ENCODE data around the gene KCNJ6.
"Not testable (repeated sequence)": the region's sequence is repeated elsewhere in the genome, so short reads cannot be mapped to it uniquely, and the experiment has no call there.

KCNJ6 gene

DNA sequence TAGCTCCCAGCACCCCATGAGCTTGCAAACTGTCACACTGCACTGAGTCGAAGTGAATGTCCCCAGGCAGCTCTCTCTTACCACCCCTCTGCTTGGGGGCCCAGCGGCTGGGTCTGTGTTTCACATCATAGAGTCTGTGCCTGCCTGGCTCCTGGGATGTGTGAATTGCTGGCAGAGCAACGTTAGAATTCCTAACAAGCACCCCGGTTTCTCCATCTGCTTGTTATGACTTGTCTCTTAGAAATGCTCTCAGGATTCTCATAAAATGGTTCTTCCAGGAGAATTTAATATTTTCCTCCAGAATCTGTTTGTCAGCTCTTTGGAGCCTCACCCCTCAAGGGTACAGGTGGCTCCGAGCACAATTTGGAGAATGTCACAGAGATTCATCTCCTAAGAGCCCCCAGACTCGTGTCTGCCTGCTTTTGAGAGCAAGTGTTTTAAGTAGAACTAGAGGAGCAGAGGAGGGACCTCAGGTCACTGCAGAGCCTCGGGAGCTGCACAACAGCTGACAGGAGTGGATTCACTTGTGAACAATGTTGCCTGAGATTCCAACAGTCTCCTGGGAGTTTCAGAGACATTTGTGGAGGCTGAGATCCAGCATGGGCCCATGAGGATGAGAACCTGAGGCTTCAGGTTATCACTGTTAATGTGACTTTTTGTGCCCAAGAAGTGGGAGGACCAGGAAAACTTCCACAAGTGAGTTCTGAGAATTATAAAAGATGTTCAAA, 131.5 kb downstream of the KCNJ6 start:
- in situ Hi-C loops (cut with HindIII; ENCODE audit: low sequenced_read_pairs), result no loop called here

DNA sequence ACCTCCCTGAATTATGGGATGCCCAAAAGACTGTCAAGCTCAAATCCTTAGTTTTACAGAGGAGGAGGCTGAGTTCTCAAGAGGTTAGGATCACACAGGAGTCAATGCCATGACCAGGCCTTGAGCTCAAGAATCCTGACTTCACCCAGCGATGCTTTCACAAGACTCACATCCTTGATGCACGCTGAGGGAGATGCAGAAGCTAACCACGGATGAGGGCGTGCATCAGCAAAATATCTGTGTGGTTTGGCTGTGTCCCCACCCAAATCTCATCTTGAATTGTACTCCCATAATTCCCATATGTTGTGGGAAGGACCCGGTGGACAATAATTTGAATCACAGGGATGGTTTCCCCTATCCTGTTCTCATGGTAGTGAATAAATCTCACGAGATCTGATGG, 133.2 kb downstream of the KCNJ6 start:
- in situ Hi-C loops (cut with HindIII; ENCODE audit: low sequenced_read_pairs), result no loop called here

DNA sequence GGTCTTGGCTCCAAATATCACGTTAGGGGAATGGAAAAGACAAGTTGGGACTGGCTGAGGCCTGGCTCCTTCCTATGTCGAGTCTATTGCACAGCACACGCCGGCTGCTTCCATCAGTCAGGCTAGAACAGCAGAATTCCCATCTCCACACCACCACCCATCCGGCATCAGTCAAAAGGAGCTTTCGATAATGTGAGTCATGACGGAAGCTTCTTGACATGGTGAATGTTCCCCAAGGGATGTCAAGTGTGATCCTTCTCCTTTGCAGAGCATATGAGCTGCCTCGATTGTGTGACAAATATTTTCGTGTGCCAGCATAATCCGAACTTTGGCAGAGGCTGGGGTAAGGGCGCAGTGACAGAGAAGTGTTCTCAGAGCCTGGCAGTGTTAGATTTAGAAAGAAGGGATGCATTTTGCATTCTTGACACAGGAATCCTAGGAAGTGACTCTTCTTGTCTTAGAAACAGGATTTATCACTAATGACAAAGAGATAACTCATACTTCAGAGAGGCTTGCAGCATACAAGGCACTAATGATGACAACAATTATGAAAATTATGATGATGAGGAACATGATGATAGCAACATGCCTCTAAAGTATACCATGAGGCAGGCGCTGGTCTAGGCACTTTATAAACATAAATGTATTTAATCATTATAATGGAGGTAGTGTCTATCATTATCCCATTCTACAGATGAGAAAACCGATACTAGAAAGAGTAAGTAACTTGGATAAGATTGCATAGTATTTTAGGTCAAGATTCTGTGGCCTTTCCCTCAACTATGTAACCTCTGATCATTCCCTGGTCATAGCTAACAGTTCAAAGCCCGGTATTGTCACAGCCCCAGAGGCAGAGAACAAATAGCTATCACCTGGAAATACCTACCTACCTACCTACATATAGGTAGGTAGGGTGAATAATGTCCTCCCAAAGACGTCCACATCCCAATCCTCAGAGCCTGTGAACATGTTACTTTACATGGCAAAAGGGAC, 135.0 kb downstream of the KCNJ6 start:
- in situ Hi-C loops (cut with HindIII; ENCODE audit: low sequenced_read_pairs), result no loop called here

DNA sequence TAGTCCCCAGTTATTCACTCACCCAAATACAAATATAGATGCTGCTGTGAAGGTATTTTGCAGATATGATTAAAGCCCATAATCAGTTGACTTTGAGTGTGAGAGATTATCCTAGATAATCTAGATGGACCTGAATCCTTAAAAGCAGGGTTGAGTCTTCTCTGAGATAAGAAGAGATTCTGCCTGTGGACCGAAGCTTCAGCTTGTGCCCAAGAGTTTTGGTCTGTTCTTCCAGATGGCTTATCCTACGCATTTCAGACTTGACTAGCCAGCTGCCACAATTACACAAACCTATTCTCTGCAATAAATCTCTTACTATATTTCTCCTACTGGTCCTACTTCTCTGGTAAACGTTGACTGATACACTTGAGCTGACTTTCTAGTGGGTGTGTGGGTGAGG, 145.1 kb downstream of the KCNJ6 start:
- in situ Hi-C loops (cut with HindIII; ENCODE audit: low sequenced_read_pairs), result no loop called here

DNA sequence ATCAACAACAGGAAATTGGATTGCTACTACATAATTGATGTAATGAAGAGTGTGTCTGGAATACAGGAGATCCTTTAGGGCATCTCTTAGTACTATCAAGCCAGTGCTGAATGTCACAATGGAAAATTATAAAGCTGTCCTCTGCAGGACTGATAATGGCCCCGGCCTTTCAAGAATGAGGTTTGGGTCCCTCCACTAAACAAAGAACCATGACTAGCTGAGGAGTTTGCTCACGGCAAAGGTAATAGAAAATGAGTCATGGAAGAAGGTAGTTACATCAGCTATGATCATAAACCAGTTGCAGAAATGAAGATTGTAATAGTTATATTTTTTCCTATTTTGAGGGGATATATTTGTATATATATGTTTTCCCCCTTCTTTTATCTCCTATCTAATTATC, 145.8 kb downstream of the KCNJ6 start:
- in situ Hi-C loops (cut with HindIII; ENCODE audit: low sequenced_read_pairs), result no loop called here

DNA sequence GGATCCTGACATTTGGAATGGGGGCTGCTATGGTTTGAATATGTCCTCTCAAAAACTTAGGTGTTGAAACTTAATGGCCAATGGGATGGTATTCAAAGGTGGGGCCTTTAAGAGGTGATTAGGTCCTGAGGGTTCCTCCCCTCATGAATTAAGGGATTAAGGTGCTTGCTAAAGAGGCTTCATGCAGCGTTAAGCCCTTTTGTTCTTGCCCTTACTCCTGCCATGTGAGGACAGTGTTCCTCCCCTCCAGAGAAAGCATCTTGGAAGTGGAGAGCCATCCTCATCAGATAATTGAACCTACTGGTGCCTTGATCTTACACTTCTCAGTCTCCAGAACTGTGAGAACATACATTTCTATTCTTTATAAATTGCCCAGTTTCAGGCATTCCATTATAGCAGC, 146.6 kb downstream of the KCNJ6 start:
- in situ Hi-C loops (cut with HindIII; ENCODE audit: low sequenced_read_pairs), result no loop called here

DNA sequence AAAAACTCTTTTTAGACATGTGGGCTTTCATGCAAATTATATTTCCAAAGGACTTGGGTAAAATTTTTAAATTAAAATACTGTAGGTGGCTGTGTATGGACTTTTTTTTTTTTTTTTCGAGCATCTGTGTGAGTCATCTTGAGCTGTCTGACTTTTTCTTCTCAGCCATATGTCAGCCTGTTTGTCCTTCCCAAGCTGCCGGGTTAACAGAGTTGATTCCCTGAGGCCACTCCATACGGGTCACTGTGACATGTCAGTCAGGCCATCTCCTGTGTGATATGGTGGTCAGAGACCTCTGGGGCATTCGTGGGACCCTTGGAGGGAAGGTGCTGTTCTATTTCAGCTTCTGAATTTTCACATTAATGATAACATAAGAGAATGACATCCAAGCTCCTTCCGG, 148.3 kb downstream of the KCNJ6 start:
- in situ Hi-C loops (cut with HindIII; ENCODE audit: low sequenced_read_pairs), result no loop called here

DNA sequence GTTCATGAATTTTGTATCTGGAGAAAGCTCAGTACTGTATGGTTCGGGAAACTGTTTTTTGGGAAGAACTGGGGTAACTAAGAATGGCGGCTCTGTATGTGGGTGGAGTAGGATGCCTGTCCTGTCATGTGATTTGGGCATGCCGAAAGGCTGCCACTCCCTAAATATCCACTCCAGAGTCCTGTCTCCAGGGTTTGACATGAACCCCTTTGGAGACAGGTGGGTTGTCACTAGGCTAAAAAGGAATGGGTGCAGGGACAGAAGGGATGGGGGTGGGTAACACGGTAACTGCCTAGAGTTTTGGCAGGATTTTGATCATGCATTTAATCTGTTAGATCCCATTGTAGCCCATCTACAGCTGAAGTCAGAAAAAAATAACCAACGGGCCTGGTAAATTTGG, 150.1 kb downstream of the KCNJ6 start:
- in situ Hi-C loops (cut with HindIII; ENCODE audit: low sequenced_read_pairs), result no loop called here

DNA sequence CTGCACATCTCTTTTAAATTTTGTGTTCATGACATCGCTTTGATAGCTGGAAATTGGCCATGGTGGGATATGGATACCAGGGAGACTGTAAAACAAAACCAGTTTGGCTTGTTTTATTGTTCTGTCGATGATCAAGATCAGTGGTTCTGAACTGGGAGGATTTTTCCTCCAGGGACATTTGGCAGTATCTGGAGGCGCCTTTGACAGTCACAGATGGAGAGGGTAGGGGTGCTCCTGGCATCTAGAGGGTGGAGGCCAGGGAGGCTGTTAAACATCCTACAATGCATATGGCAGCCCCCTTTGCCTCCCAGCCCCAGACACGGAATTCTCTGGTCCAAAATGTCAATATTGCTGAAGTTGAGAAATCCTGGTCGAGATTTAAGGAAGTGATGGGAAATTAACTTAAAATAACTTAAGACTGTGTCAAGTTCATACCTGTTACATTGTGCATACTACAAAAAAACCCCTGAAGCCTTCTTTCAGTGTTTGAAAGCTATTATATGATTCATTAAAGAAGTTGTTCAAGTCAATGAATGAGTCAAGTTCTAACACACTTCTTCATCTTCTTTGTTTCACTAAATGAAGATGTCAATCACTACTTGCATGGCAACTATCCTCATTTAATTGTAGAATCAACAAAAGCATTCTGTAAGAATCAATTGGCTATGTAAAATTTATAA, 150.9 kb downstream of the KCNJ6 start:
- in situ Hi-C loops (cut with HindIII; ENCODE audit: low sequenced_read_pairs), result no loop called here

DNA sequence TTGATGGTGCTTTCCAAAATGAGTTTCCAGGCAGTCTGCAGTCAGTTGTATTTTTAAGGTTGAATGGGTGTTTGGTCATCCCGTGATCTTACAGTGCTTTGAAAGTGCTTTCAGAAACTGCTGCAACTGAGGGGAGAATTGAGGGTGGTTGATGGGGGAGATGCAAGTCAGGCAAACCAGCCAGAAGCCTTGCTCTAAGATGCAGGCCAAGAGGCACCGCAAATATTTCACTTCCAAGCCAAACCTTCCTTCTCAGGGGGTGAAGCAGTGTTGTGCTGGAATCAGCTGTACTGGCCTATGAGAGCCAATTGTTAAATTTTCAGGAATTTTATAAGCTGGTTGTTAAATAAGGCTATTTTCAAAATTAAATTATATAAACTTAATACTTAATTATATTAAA, 151.6 kb downstream of the KCNJ6 start:
- in situ Hi-C loops (cut with HindIII; ENCODE audit: low sequenced_read_pairs), result no loop called here

DNA sequence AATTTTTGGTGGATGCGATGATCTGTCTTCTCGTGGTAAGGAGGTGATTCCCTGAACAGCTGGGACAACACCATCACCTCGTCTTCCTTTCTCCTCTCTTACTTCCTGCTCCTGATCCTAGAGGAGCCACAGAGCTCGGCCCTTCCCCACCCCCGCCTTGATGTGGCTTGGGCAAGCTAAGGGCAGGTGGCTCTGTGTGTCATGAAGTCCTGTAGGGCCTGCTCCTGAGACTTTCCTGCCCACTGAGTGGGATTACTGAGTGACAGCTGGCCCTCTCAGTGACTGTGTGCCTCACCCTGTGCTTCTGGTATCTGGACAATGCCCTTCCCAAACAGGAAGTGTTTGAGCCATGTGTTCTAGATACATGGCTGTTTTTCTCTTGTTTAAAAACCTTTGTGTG, 153.0 kb downstream of the KCNJ6 start:
- in situ Hi-C loops (cut with HindIII; ENCODE audit: low sequenced_read_pairs), result no loop called here

DNA sequence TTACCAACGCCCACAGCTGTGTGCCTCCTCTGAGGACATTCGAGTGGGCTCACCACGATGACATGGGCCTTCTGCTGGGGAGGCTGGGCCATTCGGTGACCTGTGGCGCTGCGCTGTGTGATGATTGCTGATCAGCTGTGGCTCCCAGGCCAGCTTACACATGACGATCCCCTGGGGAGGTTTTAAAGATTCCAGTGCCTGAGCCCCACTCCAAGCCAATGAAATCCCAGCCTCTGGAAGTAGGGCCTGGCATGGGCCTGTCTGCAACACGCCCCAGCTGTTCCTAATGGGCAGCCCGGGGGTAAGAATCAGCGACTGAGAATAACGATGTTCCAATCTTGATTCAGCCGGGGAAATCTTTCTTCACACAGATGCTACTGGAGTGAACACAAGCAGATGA, 153.7 kb downstream of the KCNJ6 start:
- in situ Hi-C loops (cut with HindIII; ENCODE audit: low sequenced_read_pairs), result no loop called here

DNA sequence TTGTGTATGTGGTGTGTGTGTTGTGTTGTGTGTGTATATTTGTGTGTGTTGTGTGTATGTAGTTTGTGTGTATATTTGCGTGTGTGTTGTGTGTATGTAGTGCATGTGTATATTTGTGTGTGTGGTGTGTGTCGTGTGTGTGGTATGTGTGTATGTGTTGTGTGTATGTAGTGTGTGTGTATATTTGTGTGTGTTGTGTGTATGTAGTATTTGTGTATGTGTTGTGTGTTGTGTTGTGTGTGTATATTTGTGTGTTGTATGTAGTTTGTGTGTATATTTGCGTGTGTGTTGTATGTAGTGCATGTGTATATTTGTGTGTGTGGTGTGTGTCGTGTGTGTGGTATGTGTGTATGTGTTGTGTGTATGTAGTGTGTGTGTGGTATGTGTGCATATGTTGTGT, 154.9 kb downstream of the KCNJ6 start:
- in situ Hi-C loops (cut with HindIII; ENCODE audit: low sequenced_read_pairs), result not testable (repeated sequence)

DNA sequence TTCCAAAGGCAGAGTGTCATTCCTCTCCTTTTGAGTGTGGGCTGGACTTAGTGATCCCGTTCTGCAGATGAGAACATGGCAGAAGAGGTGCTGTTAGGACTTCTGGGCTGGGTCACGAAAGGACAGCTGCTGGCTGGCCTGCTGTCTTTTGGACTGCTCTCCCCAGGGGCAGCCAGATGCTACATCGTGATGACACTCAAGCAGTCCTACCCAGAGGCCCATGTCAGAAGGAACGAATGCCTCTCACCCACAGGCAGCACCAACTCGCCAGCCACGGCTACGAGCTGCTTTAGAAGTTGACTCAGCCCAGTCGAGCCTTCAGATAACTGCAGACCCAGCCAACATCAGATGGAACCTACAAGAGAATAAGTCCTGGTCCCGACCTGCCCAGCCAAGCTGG, 156.5 kb downstream of the KCNJ6 start:
- in situ Hi-C loops (cut with HindIII; ENCODE audit: low sequenced_read_pairs), result no loop called here

DNA sequence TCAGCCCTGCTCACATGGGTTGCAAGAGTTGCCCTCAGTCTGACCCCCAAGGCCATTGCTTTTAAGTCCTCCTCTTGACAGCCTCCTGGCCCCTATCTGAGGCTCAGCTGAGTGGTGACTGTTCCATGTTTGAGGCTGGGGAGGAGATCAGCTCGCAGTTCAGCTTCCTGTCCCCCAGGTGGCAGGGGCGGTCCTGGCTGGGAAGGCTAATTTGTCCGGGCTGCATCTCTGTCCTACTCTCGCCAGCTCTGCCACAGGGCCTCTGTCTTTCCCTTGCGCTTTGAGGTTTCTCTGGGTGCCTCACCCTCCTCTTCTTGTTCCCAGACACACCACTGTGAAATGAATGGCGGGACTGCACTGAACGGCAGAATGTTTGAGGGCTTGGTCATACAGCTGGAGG, 157.3 kb downstream of the KCNJ6 start:
- in situ Hi-C loops (cut with HindIII; ENCODE audit: low sequenced_read_pairs), result no loop called here

DNA sequence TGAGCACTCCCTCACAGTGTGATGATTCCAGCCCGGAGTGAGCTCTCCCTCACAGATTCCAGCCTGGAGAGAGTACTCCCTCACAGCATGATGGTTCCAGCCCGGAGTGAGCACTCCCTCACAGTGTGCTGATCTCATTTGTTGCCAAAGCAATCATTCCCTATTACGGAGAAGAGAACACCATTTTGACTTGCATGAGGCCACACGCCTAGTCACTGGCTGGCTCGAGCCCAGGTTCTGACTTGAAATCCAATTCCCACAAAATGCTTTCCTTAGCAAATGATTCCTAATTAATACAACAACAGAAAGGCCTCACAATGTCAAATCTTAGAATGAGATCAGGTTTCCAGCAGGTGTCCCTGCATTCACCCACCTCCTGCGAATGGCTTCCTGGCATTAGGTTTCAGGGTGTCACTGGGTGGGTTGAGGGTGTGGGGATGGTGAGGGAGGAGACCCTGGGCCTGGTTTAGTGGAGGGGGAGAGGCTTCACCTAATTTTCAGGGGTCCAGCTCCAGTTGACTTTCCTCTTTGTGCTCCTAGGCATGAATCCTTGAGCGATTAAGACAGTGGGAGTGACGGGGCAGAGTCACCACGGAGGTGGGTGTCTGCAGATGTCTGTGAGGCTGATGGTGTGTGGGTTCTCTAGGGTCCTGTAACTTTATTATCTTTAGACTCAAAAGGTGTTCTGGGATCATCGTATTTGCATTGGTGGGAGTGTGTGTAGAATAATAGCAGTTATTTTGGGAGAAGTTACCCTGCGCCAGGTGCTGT, 158.5 kb downstream of the KCNJ6 start:
- in situ Hi-C loops (cut with HindIII; ENCODE audit: low sequenced_read_pairs), result no loop called here

DNA sequence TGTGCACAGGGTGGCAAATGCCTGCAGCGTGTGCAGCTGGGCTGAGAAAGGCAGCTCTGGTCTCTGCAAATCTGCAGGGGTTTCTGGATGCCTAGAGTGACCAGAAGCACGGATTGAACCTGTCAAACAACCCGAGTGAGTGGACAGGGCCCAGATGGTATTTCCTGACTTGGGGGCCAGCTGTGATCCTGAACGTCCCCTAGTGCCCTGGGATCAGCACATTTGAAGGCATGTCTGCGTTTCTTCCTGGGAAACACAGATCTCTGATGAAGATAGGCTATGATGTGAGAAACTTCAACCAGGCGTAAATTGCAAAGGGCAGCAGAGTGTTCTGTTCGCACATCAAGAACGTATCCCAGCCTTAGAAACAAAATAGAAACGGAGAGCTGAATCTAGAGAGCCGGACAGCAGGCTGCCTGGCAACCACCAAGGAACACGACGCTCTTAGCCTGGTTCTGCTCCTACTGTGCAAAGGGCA, 163.1 kb downstream of the KCNJ6 start:
- in situ Hi-C loops (cut with HindIII; ENCODE audit: low sequenced_read_pairs), result no loop called here

DNA sequence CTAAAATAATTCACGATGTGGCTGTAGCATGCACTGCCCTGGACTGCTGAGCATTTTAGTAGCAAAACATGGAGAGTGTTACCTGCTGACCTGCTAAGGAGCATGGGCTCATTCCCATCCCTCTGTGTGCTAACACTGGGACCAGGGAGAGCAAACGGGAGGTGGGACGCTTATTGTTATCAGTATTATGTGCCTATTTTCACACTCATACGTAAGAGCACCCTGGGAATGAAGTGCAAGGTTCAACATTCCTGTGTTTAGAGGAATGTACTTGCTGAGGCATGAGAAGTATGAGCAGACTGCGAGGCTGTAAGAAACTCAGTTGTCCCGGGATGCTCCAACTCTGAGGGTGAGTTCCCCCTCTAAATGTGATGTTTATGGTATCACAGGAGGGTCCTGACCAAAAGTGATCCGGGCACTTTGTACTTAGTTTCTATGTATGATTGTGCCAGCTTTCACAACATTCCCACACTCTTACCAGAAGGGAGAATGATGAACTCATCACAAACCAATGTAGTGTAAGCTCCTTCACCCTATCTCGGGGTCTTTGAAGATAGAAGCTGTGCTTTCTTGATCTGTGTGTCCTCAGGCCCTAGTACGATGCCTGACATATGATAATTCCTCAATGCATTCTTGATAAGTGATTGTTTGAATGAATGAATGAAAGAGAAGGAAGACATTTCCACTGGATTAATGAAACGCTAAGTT, 164.8 kb downstream of the KCNJ6 start:
- in situ Hi-C loops (cut with HindIII; ENCODE audit: low sequenced_read_pairs), result no loop called here

DNA sequence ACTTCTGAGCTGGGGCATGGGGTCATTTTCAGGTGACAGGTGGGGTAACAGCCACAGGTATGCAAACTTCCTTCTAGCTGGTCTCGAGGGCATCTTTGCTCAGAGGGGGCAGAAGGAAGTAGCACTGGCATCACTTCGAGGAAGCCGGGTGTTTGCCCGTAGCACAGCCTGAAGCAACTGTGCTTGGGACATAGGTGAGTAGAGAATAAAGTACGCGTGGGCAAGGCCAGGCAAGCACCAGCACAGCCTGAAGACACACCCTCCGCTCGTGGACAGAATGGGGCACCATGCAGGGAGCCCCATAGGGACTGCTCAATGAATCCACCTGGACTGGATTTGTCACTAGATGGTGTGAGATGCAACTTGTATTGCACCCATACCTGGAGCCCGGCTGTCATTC, 167.1 kb downstream of the KCNJ6 start:
- in situ Hi-C loops (cut with HindIII; ENCODE audit: low sequenced_read_pairs), result no loop called here

DNA sequence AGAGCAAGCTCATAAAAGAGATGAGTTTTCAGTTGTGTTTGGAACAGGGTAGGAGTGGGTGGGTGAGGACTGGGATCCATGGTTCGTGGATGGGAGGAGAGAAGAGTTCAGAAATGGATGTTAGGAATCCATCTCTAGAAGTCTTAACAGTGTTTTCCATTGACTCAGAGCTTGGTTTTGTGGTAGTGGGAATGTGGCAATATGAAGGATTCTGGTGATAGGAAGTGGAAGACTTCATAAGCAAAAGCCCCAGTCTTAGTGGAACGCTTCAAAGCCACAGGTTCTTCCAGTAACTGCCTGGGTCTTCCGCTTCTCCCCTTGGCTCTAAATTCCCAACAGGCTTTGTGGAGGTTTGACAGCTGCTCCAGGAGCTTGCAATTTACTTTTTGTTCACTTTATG, 167.9 kb downstream of the KCNJ6 start:
- in situ Hi-C loops (cut with HindIII; ENCODE audit: low sequenced_read_pairs), result no loop called here

Data from DLD1 (cell line).